Right renal pelvis (tissue), 4 donors: ENCODE data around the gene LILRA2. TPM values are rescaled to one million over a fixed set of nuclear protein-coding genes. Genes with fewer than 3 reads are reported as not detected.
"Not testable (repeated sequence)": the region's sequence is repeated elsewhere in the genome, so short reads cannot be mapped to it uniquely, and the experiment has no call there.

ENCODE experiments used
- DNase-seq, 4 donors: peaks; one replicate each; pipeline ENCODE4 v3.0.0-alpha.2; 2013; ENCODE audit warnings: low read depth in 4 of 4, low spot score in 3 of 4, missing footprints in 1 of 4
- polyA plus RNA-seq, 4 donors: library from polyadenylated mRNA; unstranded; fragments of 120-200 nt; gene quantifications; one replicate each; pipeline ENCODE4 v1.2.1, GENCODE V29; 2013; ENCODE audit not compliant: insufficient read length in 4 of 4

LILRA2 gene
- polyA plus RNA-seq, 4 donors = 0.47 to 1.2 (median 0.79) TPM

- no peak for DNase-seq
Observed at GRCh38 chr19:54608205-54608604, 34.6 kb downstream of the LILRA2 start.

GRCh38 chr19:54608792-54609191 is 35.2 kb downstream of the LILRA2 start:
- no peak for DNase-seq

DNA sequence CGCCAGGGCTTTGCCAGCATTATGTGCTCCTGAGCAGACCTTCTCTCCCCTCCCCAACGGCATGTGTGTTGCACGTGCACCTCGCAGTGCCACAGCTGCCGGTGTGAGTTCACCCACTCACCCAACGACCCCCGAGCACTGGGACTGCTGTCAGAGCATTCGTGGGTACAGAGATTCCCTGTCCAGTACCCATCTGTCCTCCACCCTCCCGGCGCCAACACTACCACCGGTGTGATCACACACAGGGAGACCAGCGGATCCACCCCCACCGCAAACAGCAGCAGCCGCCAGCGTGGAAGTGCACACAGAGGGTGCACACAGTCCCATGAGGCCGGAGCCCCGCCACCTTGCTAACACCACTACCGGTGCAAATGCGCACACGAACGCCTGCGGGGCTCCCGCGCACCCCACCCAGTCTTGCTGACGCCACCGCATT is 35.8 kb downstream of the LILRA2 start:
- DNase-seq = no peak

GRCh38 chr19:54612428-54612827 is 38.8 kb downstream of the LILRA2 start:
- no peak for DNase-seq

DNA sequence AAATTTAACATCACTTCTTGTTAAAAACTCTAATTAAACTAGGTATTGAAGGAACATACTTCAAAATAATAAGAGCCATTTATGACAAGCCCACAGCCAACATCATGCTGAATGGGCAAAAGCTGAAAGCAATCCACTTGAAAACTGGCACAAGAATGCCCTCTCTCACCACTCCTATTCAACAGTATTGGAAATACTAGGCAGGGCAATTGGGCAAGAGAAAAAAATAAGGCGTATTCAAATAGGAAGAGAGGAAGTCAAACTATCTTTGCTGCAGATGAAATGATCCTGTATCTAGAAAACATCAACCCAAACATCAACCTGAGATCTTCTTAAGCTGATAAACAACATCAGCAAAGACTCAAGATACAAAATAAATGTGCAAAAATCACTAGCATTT is 41.1 kb downstream of the LILRA2 start:
- DNase-seq = no peak

- DNase-seq = no peak
Observed at GRCh38 chr19:54616057-54616456, 42.5 kb downstream of the LILRA2 start.

- DNase-seq = no peak
Observed at GRCh38 chr19:54616821-54617560, 43.4 kb downstream of the LILRA2 start.

- DNase-seq = no peak
Observed at GRCh38 chr19:54620464-54620863, 46.9 kb downstream of the LILRA2 start.

DNA sequence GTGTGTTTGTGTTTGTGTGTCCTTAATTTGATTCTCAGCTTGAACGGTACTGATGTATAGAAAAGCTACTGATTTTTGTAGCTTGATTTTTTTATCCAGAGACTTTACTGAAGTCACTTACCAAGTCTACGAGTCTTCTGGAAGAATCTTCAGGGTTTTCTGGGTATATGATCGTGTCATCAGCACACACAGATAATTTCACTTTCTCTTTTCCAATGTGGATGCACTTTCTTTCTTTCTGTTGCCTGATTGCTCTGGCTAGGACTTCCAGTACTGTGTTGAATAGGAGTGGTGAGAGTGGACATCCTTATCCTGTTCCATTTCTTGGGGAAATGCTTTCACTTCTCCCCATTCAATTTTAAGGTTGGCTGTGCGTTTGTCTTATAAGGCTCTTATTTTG is 48.8 kb downstream of the LILRA2 start:
- no peak for DNase-seq

DNA sequence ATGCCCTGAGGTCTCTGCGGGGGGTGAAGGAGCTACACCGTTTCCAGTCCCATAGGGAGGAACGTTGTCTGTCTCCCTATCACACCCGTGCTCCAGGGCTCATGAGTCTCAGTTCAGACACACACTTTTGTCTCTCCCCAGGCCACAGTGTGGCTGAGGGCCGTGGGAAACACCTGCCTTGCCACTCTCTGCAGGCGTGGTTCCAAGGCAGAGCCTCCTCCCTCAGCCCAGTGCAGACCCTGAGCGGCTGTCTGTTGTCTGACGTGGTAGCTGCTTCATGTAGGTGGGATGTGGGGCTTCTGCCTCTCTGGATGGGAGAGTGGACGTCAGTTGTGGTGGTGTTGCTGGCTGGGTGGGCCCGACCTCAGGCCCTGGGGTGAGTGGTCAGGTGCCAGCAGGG is 50.6 kb downstream of the LILRA2 start:
- DNase-seq = not testable (repeated sequence)

DNA sequence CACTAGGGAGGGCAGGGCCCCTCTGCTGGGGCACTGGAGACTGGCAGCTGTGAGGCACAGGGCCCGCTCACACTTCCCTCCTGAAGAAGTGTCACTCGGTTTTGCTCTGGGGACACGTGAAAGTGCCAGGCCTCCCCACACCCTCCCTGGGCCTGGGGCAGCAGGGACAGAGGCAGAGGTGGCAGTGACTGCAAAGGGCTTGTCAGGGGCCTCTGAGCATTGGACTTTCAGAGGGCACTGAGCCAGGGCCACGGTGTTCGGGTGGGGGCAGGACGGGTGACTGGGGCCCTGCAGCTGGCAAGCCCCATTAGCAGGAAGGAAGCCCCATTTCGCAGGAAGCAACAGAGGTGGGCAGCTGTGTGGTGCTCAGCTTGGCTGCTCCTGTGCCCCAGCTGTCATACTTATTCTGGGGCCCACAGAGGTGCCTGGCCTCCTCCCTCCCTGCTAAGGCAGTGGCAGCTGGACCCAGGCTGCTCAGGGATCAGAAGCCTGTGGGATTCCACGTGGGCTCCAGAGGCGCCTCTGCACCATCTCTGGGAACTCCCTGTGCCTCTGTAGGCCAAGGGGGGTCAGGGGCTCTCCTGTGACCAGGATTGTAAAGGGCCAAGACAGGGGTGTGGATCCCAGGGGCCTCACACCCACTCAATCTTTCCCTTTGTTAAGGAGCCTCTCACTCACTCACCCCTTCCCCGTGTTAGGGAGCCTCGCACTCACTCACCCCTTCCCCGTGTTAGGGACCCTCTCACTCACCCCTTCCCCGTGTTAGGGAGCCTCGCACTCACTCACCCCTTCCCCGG is 51.5 kb downstream of the LILRA2 start:
- not testable (repeated sequence) for DNase-seq

- no peak for DNase-seq
Observed at GRCh38 chr19:54626757-54627156, 53.2 kb downstream of the LILRA2 start.

GRCh38 chr19:54627912-54628311 is 54.3 kb downstream of the LILRA2 start:
- DNase-seq = not testable (repeated sequence)

DNA sequence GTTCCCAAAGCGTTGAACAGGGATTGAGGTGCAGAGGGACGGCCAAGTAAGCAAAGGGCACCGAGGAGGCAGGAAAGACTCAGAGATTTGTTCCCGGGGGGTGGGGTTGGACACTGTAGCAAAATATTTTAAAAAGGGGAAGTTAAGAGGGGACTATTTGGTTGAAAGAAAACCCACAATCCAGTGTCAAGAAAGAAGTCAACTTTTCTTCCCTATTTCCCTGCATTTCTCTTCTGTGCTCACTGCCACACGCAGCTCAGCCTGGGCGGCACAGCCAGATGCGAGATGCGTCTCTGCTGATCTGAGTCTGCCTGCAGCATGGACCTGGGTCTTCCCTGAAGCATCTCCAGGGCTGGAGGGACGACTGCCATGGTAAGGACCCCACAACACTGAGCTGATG is 56.7 kb downstream of the LILRA2 start, which contains the start of gene LILRB1:
Gene LILRB1, plus strand, starts transcription at position 223 of the 400 bp plus-strand sequence. CDS start 590 bp downstream, outside the sequence.
- DNase-seq = not testable (repeated sequence)

GRCh38 chr19:54630782-54631181 is 57.2 kb downstream of the LILRA2 start:
- DNase-seq = no peak

- DNase-seq = not testable (repeated sequence)
Observed at GRCh38 chr19:54631489-54632337, 58.1 kb downstream of the LILRA2 start.

DNA sequence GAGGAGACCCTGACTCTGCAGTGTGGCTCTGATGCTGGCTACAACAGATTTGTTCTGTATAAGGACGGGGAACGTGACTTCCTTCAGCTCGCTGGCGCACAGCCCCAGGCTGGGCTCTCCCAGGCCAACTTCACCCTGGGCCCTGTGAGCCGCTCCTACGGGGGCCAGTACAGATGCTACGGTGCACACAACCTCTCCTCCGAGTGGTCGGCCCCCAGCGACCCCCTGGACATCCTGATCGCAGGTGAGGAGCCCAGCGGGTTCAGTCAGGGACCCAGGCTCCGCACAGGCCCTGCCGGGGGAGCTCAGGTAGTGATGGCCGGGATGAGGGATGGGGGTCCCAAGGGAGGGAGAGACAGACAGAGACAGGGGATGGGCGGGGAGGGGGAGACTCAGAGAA is 58.9 kb downstream of the LILRA2 start:
- DNase-seq = not testable (repeated sequence)

- DNase-seq = no peak
Observed at GRCh38 chr19:54633401-54633800, 59.8 kb downstream of the LILRA2 start.

GRCh38 chr19:54636081-54636480 is 62.5 kb downstream of the LILRA2 start:
- DNase-seq = peak in 1 of 4 donors; percentile 5

DNA sequence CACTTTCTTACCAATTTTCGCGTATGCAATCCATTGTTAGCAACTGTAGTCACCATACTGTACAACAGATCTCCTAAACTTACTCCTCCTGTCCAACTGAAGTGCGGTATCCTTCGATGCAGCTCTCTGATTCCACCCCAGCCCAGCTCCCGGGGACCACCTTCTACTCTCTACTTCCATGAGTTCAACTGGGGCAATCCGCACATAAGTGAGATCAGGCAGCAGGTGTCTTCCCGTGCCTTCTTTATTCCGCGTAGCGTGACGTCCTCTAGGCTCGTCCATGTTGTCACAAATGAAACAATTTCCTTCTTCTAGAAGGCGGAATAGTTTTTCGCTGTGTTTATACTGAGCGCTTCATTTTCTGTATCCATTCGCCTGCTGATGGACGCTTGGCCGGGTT is 65.1 kb downstream of the LILRA2 start:
- DNase-seq = no peak
